ENCODE data around the gene S100A16. TPM values are rescaled to one million over a fixed set of nuclear protein-coding genes. Genes with fewer than 3 reads are reported as not detected.

The S100A16 gene
- total RNA-seq, 1 experiment from 2014 or later = 196 TPM

GRCh38 chr1:153629971-153630370 is 17.0 kb upstream of the S100A16 start:
- CTCF ChIA-PET = interaction anchor here (5.7 kb wide), 1 partner anchor 14 kb away, joined by 76 read pairs; the partner anchor contains the start of genes S100A14 and S100A16
- no TSS peak for BruUV-seq (replicated peaks)
- H3K9me2 ChIP-seq (ENCODE audit: insufficient read depth) = no peaks in the 10 kb centered on the region
- ATAC-seq = no peak
- RAD21 ChIA-PET (ENCODE audit: low non-redundant PET in 1 of 2, low total read pairs in 2 of 2, uncharacterized antibody in 2 of 2, unreplicated experiment in 2 of 2) = no interaction called here
- intact Hi-C loops (cut with micrococcal nuclease) = loop anchor here (5.0 kb wide), 1 partner anchor 278 kb away; no protein-coding TSS in a partner anchor
- no peak for DNase-seq (ENCODE audit: low read depth, low spot score)
- POLR2A ChIA-PET = interaction anchor here (10.5 kb wide), 1 partner anchor 14 kb away, joined by 172 read pairs; the partner anchor contains the start of genes S100A14 and S100A16
- H3K4me2 ChIP-seq (ENCODE audit: low read length) = no peak overlapping the region
- H3K9ac ChIP-seq (ENCODE audit: low read length) = no peak overlapping the region
- no peaks in the 10 kb centered on the region for H4K20me1 ChIP-seq (ENCODE audit: insufficient read depth)
- no peak for TF ChIP-seq ATF3 (IDR thresholded peaks at IDR 0.05)
- peaks cover 26% of the 10 kb centered on the region for H3K79me2 ChIP-seq (ENCODE audit: insufficient read depth, low read length)
- no peak overlapping the region for H3K27ac ChIP-seq (ENCODE audit: low read depth, low read length)
- peaks cover 23 to 42% of the 10 kb centered on the region in 2 experiments for H3K4me1 ChIP-seq (ENCODE audit: control insufficient read depth in 1 of 2, insufficient read depth in 2 of 2, low read length in 2 of 2)
- no peaks in the 10 kb centered on the region for H3K27me3 ChIP-seq (ENCODE audit: insufficient read depth, low read length)
- H3K36me3 ChIP-seq (ENCODE audit: control insufficient read depth in 1 of 2, insufficient read depth in 2 of 2, low read length in 2 of 2) = no peaks in the 10 kb centered on the region
- H3K4me3 ChIP-seq (replicated peaks in 1 of 2; ENCODE audit: low read depth in 1 of 2, low read length in 2 of 2) = no peak overlapping the region
- no peaks in the 10 kb centered on the region for H3K9me3 ChIP-seq (ENCODE audit: control insufficient read depth in 1 of 2, insufficient read depth in 1 of 2, low read depth in 1 of 2, low read length in 2 of 2)
- no peak overlapping the region for H2AFZ ChIP-seq (ENCODE audit: low read depth, low read length, poor library complexity, severe bottlenecking)

GRCh38 chr1:153629343-153629665 is 16.4 kb upstream of the S100A16 start:
- no peaks in the 10 kb centered on the region for H3K9me2 ChIP-seq (ENCODE audit: insufficient read depth)
- peaks cover 20% of the 10 kb centered on the region for H3K79me2 ChIP-seq (ENCODE audit: insufficient read depth, low read length)
- H3K4me3 ChIP-seq (replicated peaks in 1 of 2; ENCODE audit: low read depth in 1 of 2, low read length in 2 of 2) = no peak overlapping the region
- no peaks in the 10 kb centered on the region for H3K27me3 ChIP-seq (ENCODE audit: insufficient read depth, low read length)
- H3K9ac ChIP-seq (ENCODE audit: low read length) = no peak overlapping the region
- DNase-seq (ENCODE audit: low read depth, low spot score) (no peak), ATAC-seq (no peak)
- no TSS peak for BruUV-seq (replicated peaks)
- no peaks in the 10 kb centered on the region for H3K9me3 ChIP-seq (ENCODE audit: control insufficient read depth in 1 of 2, insufficient read depth in 1 of 2, low read depth in 1 of 2, low read length in 2 of 2)
- no peak overlapping the region; the same call in 1 of the 2 replicates for H3K27ac ChIP-seq (ENCODE audit: low read depth, low read length)
- no peak overlapping the region for H2AFZ ChIP-seq (ENCODE audit: low read depth, low read length, poor library complexity, severe bottlenecking)
- intact Hi-C loops (cut with micrococcal nuclease) = loop anchor here (5.0 kb wide), 1 partner anchor 277 kb away; no protein-coding TSS in a partner anchor
- RAD21 ChIA-PET (ENCODE audit: low non-redundant PET in 1 of 2, low total read pairs in 2 of 2, uncharacterized antibody in 2 of 2, unreplicated experiment in 2 of 2) = no interaction called here
- CTCF ChIA-PET = interaction anchor here (1.3 to 5.7 kb wide), 2 partner anchors 14 to 84 kb away, joined by 4 to 76 read pairs; partner anchors contain the start of genes S100A14, S100A16 and S100A4
- no peaks in the 10 kb centered on the region for H3K36me3 ChIP-seq (ENCODE audit: control insufficient read depth in 1 of 2, insufficient read depth in 2 of 2, low read length in 2 of 2)
- H4K20me1 ChIP-seq (ENCODE audit: insufficient read depth) = no peaks in the 10 kb centered on the region
- peaks cover 23 to 42% of the 10 kb centered on the region in 2 experiments for H3K4me1 ChIP-seq (ENCODE audit: control insufficient read depth in 1 of 2, insufficient read depth in 2 of 2, low read length in 2 of 2)
- H3K4me2 ChIP-seq (ENCODE audit: low read length) = no peak overlapping the region
- POLR2A ChIA-PET = interaction anchor here (3.4 to 10.5 kb wide), 2 partner anchors 14 to 94 kb away, joined by 23 to 172 read pairs; partner anchors contain the start of genes S100A14, S100A16 and S100A6
- TF ChIP-seq POLR2A (IDR thresholded peaks at IDR 0.05; ENCODE audit: borderline replicate concordance, extremely low read depth, insufficient read depth, insufficient read length) (no peak), JUND (IDR thresholded peaks at IDR 0.05) (no peak), SIN3A (IDR thresholded peaks at IDR 0.05; ENCODE audit: low read depth) (no peak), EZH2phosphoT487 (IDR thresholded peaks at IDR 0.05; ENCODE audit: borderline replicate concordance) (no peak), SRF (IDR thresholded peaks at IDR 0.05; ENCODE audit: low read depth) (no peak), REST (IDR thresholded peaks at IDR 0.05; ENCODE audit: low read depth) (no peak), ATF3 (IDR thresholded peaks at IDR 0.05) (no peak), POLR2AphosphoS5 (IDR thresholded peaks at IDR 0.05; ENCODE audit: low read depth, low read length) (no peak), YY1 (IDR thresholded peaks at IDR 0.05; ENCODE audit: extremely low read depth, insufficient replicate concordance, low read depth, low read length) (no peak), ELF1 (IDR thresholded peaks at IDR 0.05; ENCODE audit: borderline replicate concordance, low read depth) (no peak), EGR1 (IDR thresholded peaks at IDR 0.05; ENCODE audit: low read depth) (no peak), EZH2 (IDR thresholded peaks at IDR 0.05) (no peak), ZNF274 (IDR thresholded peaks at IDR 0.05; ENCODE audit: low read depth, low read length) (no peak), MAX (IDR thresholded peaks at IDR 0.05) (no peak), CBX3 (IDR thresholded peaks at IDR 0.05; ENCODE audit: low read depth) (no peak), ZFX (IDR thresholded peaks at IDR 0.05) (no peak), TCF7L2 (IDR thresholded peaks at IDR 0.05; ENCODE audit: borderline replicate concordance, extremely low read depth, insufficient read depth, insufficient read length) (no peak)

All from HCT116 (cell line).